Smooth muscle cell (in vitro differentiated cells): ENCODE data around the gene SPAG4. TPM values are rescaled to one million over a fixed set of nuclear protein-coding genes. Genes with fewer than 3 reads are reported as not detected.

Experiments
- DNase-seq: peaks from one replicate; lab custom pipeline; 2025; ENCODE audit not compliant: unreplicated experiment; lab: John Stamatoyannopoulos, UW
- H2AFZ ChIP-seq: fragments of 200-600 bp; sonication (generic); 2 replicates; pipeline ENCODE4 v1.6.0; 2016; ENCODE audit warnings: antibody characterized with exemption, low read depth, mild to moderate bottlenecking
- H3F3A ChIP-seq: fragments of 200-600 bp; sonication (generic); 2 replicates; pipeline ENCODE4 v1.6.0; 2017; ENCODE audit warnings: antibody characterized with exemption, low read depth
- H3K27ac ChIP-seq: fragments of 200-600 bp; sonication (generic); 2 replicates; pipeline ENCODE4 v1.5.1; 2016; ENCODE audit warnings: low read depth, mild to moderate bottlenecking
- H3K27me3 ChIP-seq: fragments of 200-600 bp; sonication (generic); 2 replicates; pipeline ENCODE4 v1.6.1; 2016; ENCODE audit warnings: low read depth, mild to moderate bottlenecking
- H3K36me3 ChIP-seq: fragments of 200-600 bp; sonication (generic); 2 replicates; pipeline ENCODE4 v1.5.1; 2016; ENCODE audit warnings: low read depth
- H3K4me1 ChIP-seq: fragments of 200-600 bp; sonication (generic); 2 replicates; pipeline ENCODE4 v1.5.1; 2016; ENCODE audit warnings: low read depth
- H3K4me2 ChIP-seq: fragments of 200-600 bp; sonication (generic); 2 replicates; pipeline ENCODE4 v1.6.0; 2016; ENCODE audit warnings: mild to moderate bottlenecking
- H3K4me3 ChIP-seq: fragments of 200-600 bp; sonication (generic); 2 replicates; pipeline ENCODE4 v1.5.1; 2016; ENCODE audit warnings: mild to moderate bottlenecking
- H3K79me2 ChIP-seq: fragments of 200-600 bp; sonication (generic); 2 replicates; pipeline ENCODE4 v1.6.0; 2016; ENCODE audit warnings: low read depth, mild to moderate bottlenecking
- H3K9ac ChIP-seq: fragments of 200-600 bp; sonication (generic); 2 replicates; pipeline ENCODE4 v1.6.0; 2016; ENCODE audit warnings: low read depth
- H3K9me3 ChIP-seq: fragments of 200-600 bp; sonication (generic); replicated peaks from 2 replicates; pipeline ENCODE4 v1.5.1; 2016; ENCODE audit warnings: low read depth
- H4K20me1 ChIP-seq: fragments of 200-600 bp; sonication (generic); 2 replicates; pipeline ENCODE4 v1.6.0; 2016; ENCODE audit warnings: low read depth
- CTCF ChIP-seq: fragments of 200-600 bp; sonication (generic); IDR thresholded peaks from 2 replicates; pipeline ENCODE4 v1.5.1; 2017; ENCODE audit warnings: borderline replicate concordance, mild to moderate bottlenecking, antibody characterized with exemption; ENCODE audit not compliant: insufficient read depth, poor library complexity, severe bottlenecking
- WGBS: methylation state at CpG from one replicate; pipeline ENCODE4 v1.1.7; 2016; ENCODE audit warnings: low lambda C conversion rate; 5-methylcytosine and 5-hydroxymethylcytosine counted together
- polyA plus RNA-seq: library from polyadenylated mRNA; unstranded; fragments of >200 nt; fragmentation: Nextera tagmentation; extraction: Ambion mirVana; gene quantifications from 2 replicates; pipeline ENCODE4 v1.2.1, GENCODE V29; 2016
- total RNA-seq: library from RNA; depleted of rRNA; stranded (reverse); fragments of >200 nt; gene quantifications from 2 replicates; pipeline ENCODE4 v1.2.3, GENCODE V29; 2014

The SPAG4 gene
- total and polyA plus RNA-seq, 2 experiments from 2014 or later, result 9.3 to 27.6 TPM

GRCh38 chr20:35632539-35633115 lies 17.0 kb downstream of the SPAG4 start:
- TF ChIP-seq CTCF, result no peak
- Histone ChIP-seq H2AFZ (no peak overlapping the region), H3K9ac (no peak overlapping the region), H3K4me1 (no peaks in the 10 kb centered on the region), H3K9me3 (no peaks in the 10 kb centered on the region), H3K79me2 (peaks cover 35% of the 10 kb centered on the region), H3K4me3 (no peak overlapping the region), H3F3A (no peaks in the 10 kb centered on the region), H3K27me3 (no peaks in the 10 kb centered on the region), H4K20me1 (peaks cover 84% of the 10 kb centered on the region), H3K27ac (no peak overlapping the region), H3K36me3 (peaks cover 10% of the 10 kb centered on the region), H3K4me2 (no peak overlapping the region)
- no peak for DNase-seq
- 96% methylated on average over 13 of the region's 13 CpGs for WGBS

- Histone ChIP-seq H3K27ac (no peak overlapping the region), H3K9me3 (no peaks in the 10 kb centered on the region), H3K9ac (no peak overlapping the region), H2AFZ (no peak overlapping the region), H3K4me1 (no peaks in the 10 kb centered on the region), H4K20me1 (peaks cover 99% of the 10 kb centered on the region), H3K4me3 (no peak overlapping the region), H3K4me2 (no peak overlapping the region), H3K27me3 (no peaks in the 10 kb centered on the region), H3K36me3 (peaks cover 5% of the 10 kb centered on the region), H3K79me2 (peaks cover 65% of the 10 kb centered on the region), H3F3A (no peaks in the 10 kb centered on the region)
- no peak for DNase-seq
- no peak for TF ChIP-seq CTCF
- 90% methylated on average over 4 of the region's 4 CpGs for WGBS
Observed at GRCh38 chr20:35635652-35636051, 20.0 kb downstream of the SPAG4 start.

- no peak overlapping the region for H2AFZ ChIP-seq
- no peak overlapping the region for H3K4me2 ChIP-seq
- 93% methylated on average over 2 of the region's 2 CpGs for WGBS
- no peaks in the 10 kb centered on the region for H3K4me1 ChIP-seq
- H3K27me3 ChIP-seq, result no peaks in the 10 kb centered on the region
- no peaks in the 10 kb centered on the region for H3K9me3 ChIP-seq
- no peak overlapping the region for H3K9ac ChIP-seq
- TF ChIP-seq CTCF, result no peak
- H4K20me1 ChIP-seq, result peaks cover 99% of the 10 kb centered on the region
- peaks cover 69% of the 10 kb centered on the region for H3K79me2 ChIP-seq
- H3K36me3 ChIP-seq, result peaks cover under 1% of the 10 kb centered on the region
- H3F3A ChIP-seq, result no peaks in the 10 kb centered on the region
- DNase-seq, result no peak
- no peak overlapping the region for H3K27ac ChIP-seq
- H3K4me3 ChIP-seq, result no peak overlapping the region
Observed at GRCh38 chr20:35636095-35636494, 20.5 kb downstream of the SPAG4 start.

- Histone ChIP-seq H3K4me1 (no peaks in the 10 kb centered on the region), H3K4me3 (no peak overlapping the region), H4K20me1 (peaks cover 99% of the 10 kb centered on the region), H3K36me3 (no peaks in the 10 kb centered on the region), H3K79me2 (peaks cover 81% of the 10 kb centered on the region), H3K4me2 (no peak overlapping the region), H3K27me3 (no peaks in the 10 kb centered on the region), H3F3A (no peaks in the 10 kb centered on the region), H3K9me3 (no peaks in the 10 kb centered on the region), H3K9ac (no peak overlapping the region), H3K27ac (peak overlapping the region; percentile 1), H2AFZ (no peak overlapping the region)
- no peak for TF ChIP-seq CTCF
- WGBS, result 96% methylated on average over 6 of the region's 6 CpGs
- no peak for DNase-seq
Observed at GRCh38 chr20:35637276-35637675, 21.6 kb downstream of the SPAG4 start.
